ENCODE results near the gene AMZ2.

GRCh38 chr17:68198931-68199836 lies 48.7 kb upstream of the AMZ2 start:
- no peak for TF ChIP-seq TAF1 (IDR thresholded peaks at IDR 0.05; ENCODE audit: borderline replicate concordance, insufficient read depth, low read length)
- TF ChIP-seq REST (IDR thresholded peaks at IDR 0.05; ENCODE audit: insufficient read depth in 1 of 2, low read depth in 2 of 2, low read length in 2 of 2), result no peak
- TF ChIP-seq POLR2AphosphoS5 (IDR thresholded peaks at IDR 0.05; ENCODE audit: low read depth, low read length), result no peak
- no peak for TF ChIP-seq SIN3A (IDR thresholded peaks at IDR 0.05; ENCODE audit: borderline replicate concordance, insufficient read depth, low read length)
- no peak for TF ChIP-seq FOXP2 (optimal IDR thresholded peaks at IDR 0.05; ENCODE audit: borderline replicate concordance, extremely low read depth, extremely low read length, insufficient read depth)
